Endothelial cell of umbilical vein (primary cell): ENCODE results near the gene MYO16. TPM values are rescaled to one million over a fixed set of nuclear protein-coding genes. Genes with fewer than 3 reads are reported as not detected.

Experiments used
- BruUV-seq: library from RNA; stranded (reverse); fragments of 400-500 nt; replicated peaks from 2 replicates; lab custom pipeline; 2021; lab: Mats Ljungman, UMichigan
- CTCF ChIA-PET: fragments of 300-600, 350-600 bp; sonication (Branson Sonifier 250); formaldehyde crosslinking; loops from one replicate; lab custom pipeline; 2021; ENCODE audit warnings: antibody characterized with exemption, inconsistent platforms; lab: Charles Lee
- POLR2A ChIA-PET: fragments of 300-600, 350-600 bp; sonication (Branson Sonifier 250); formaldehyde crosslinking; loops from one replicate; lab custom pipeline; 2021; ENCODE audit warnings: antibody characterized with exemption, inconsistent platforms; lab: Charles Lee
- DNase-seq: peaks from one replicate; pipeline ENCODE4 v3.0.0-alpha.2; 2011; ENCODE audit warnings: low read depth, low spot score
- FAIRE-seq: peaks from 2 replicates; lab custom pipeline; 2011; peaks lifted over from hg19 to GRCh38; lab: Jason Lieb, UNC
- H2AFZ ChIP-seq: 2 replicates; pipeline ENCODE4 v1.6.0; 2012; ENCODE audit warnings: low read depth, low read length, control low read depth, inconsistent platforms
- H3K27ac ChIP-seq: 2 replicates; pipeline ENCODE4 v1.5.1; 2011; ENCODE audit warnings: low read depth, mild to moderate bottlenecking, control low read depth, low read length, moderate library complexity; ENCODE audit not compliant: insufficient read depth
- H3K27me3 ChIP-seq, 2 experiments: 2 replicates each; pipeline versions ENCODE4 v1.6.0 to v1.6.1; 2011; ENCODE audit warnings: low read length in 2 of 2, mixed read lengths in 1 of 2; ENCODE audit not compliant: control insufficient read depth in 2 of 2, insufficient read depth in 2 of 2
- H3K36me3 ChIP-seq, 2 experiments: 2 replicates in 1 of 2; 3 replicates in 1 of 2; pipeline ENCODE4 v1.5.1; 2011; ENCODE audit warnings: low read length in 2 of 2, mild to moderate bottlenecking in 1 of 2, moderate library complexity in 1 of 2; ENCODE audit not compliant: control insufficient read depth in 2 of 2, insufficient read depth in 2 of 2; ENCODE audit errors: extremely low read depth in 1 of 2
- H3K4me1 ChIP-seq: 3 replicates; pipeline ENCODE4 v1.5.1; 2011; ENCODE audit warnings: mild to moderate bottlenecking, low read length; ENCODE audit not compliant: control insufficient read depth, insufficient read depth; ENCODE audit errors: extremely low read depth
- H3K4me2 ChIP-seq: 2 replicates; pipeline ENCODE4 v1.6.1; 2011; ENCODE audit warnings: low read length, control low read depth, mixed read lengths; ENCODE audit not compliant: insufficient read depth
- H3K4me3 ChIP-seq, 3 experiments: fragments of 200-600 bp in 1 of 3; sonication (generic), shearing (Covaris generic) in 1 of 3; replicated peaks in 1 of 3; 2 replicates each; pipeline ENCODE4 v1.5.1; 2011 to 2016; ENCODE audit warnings: control low read depth in 3 of 3, low read length in 3 of 3, mild to moderate bottlenecking in 2 of 3, inconsistent platforms in 1 of 3, low read depth in 1 of 3, moderate library complexity in 1 of 3; ENCODE audit not compliant: insufficient read depth in 1 of 3
- H3K79me2 ChIP-seq: 2 replicates; pipeline ENCODE4 v1.6.0; 2012; ENCODE audit warnings: low read length, inconsistent platforms; ENCODE audit not compliant: control insufficient read depth, insufficient read depth
- H3K9ac ChIP-seq: replicated peaks from 2 replicates; pipeline ENCODE3; 2011; ENCODE audit warnings: low read length, control low read depth; ENCODE audit not compliant: insufficient read depth; ENCODE audit errors: extremely low read depth
- H3K9me1 ChIP-seq: replicated peaks from 3 replicates; pipeline ENCODE4 v1.6.0; 2011; ENCODE audit warnings: mild to moderate bottlenecking, low read length; ENCODE audit not compliant: control insufficient read depth, insufficient read depth; ENCODE audit errors: extremely low read depth
- H3K9me3 ChIP-seq: replicated peaks from 2 replicates; pipeline ENCODE4 v1.5.1; 2012; ENCODE audit warnings: low read length, inconsistent platforms; ENCODE audit not compliant: control insufficient read depth, insufficient read depth
- H4K20me1 ChIP-seq: replicated peaks from 2 replicates; pipeline ENCODE3; 2011; ENCODE audit warnings: mild to moderate bottlenecking, low read length; ENCODE audit not compliant: control insufficient read depth, insufficient read depth; ENCODE audit errors: extremely low read depth
- EZH2 ChIP-seq: IDR thresholded peaks from 2 replicates; pipeline ENCODE4 v1.6.1; 2012; ENCODE audit warnings: borderline replicate concordance, low read depth, mild to moderate bottlenecking, moderate library complexity, low read length, inconsistent platforms; ENCODE audit not compliant: severe bottlenecking
- FOS ChIP-seq: IDR thresholded peaks from 2 replicates; pipeline ENCODE4 v1.6.1; 2011; ENCODE audit warnings: mild to moderate bottlenecking, low read length, moderate library complexity, borderline replicate concordance; ENCODE audit not compliant: insufficient read depth
- GATA2 ChIP-seq: IDR thresholded peaks from 2 replicates; pipeline ENCODE4 v1.7.0; 2011; ENCODE audit warnings: low read depth, mild to moderate bottlenecking, moderate library complexity, mixed read lengths, low read length; ENCODE audit not compliant: insufficient read length, insufficient read depth
- JUN ChIP-seq: IDR thresholded peaks from 2 replicates; pipeline ENCODE4 v1.6.1; 2011; ENCODE audit warnings: borderline replicate concordance, low read depth; ENCODE audit not compliant: insufficient read length, insufficient read depth
- MYC ChIP-seq: IDR thresholded peaks from one replicate; pipeline ENCODE4 v1.6.1; 2011; ENCODE audit warnings: mild to moderate bottlenecking, low read depth, low read length
- POLR2A ChIP-seq: IDR thresholded peaks from 2 replicates; pipeline ENCODE4 v1.6.1; 2012; ENCODE audit warnings: low read depth, mild to moderate bottlenecking, control low read depth, low read length
- POLR2AphosphoS5 ChIP-seq: IDR thresholded peaks from 2 replicates; pipeline ENCODE4 v1.6.1; 2012; ENCODE audit warnings: low read depth, mild to moderate bottlenecking, control low read depth, low read length, moderate library complexity; ENCODE audit not compliant: insufficient read depth
- dilution Hi-C: fragments of 300-500 bp; cut with MboI; formaldehyde crosslinking; loops from one replicate; pipeline ENCODE4 v1.15.0; 2019; ENCODE audit warnings: low sequenced_read_pairs; ENCODE audit not compliant: extremely low pct_ligation_motif_present
- intact Hi-C: fragments of 100-400 bp; cut with micrococcal nuclease; formaldehyde crosslinking; loops from one replicate; pipeline ENCODE4 v1.10.0; 2022
- polyA plus RNA-seq, 4 experiments: library from polyadenylated mRNA; depleted of rRNA in 3 of 4; stranded (reverse) in 3 of 4; unstranded in 1 of 4; fragments of >200 nt; gene quantifications; 2 replicates each; pipeline versions ENCODE4 v1.2.1 to v1.2.3, GENCODE V29; 2011 to 2012; ENCODE audit warnings: missing spikeins in 1 of 4
- total RNA-seq: library from RNA; stranded (reverse); gene quantifications from 2 replicates; pipeline ENCODE4 v1.2.3, GENCODE V29; 2021
- TF ChIP-seq, protein P1 (sequence below), 2 donors: IDR thresholded peaks; 1 replicate in 1 of 2; 2 replicates in 1 of 2; pipeline ENCODE4 v1.5.1; 2011; ENCODE audit warnings: low read length in 2 of 2, mild to moderate bottlenecking in 2 of 2, moderate library complexity in 2 of 2, control low read depth in 1 of 2, inconsistent platforms in 1 of 2, low read depth in 1 of 2; ENCODE audit not compliant: insufficient read depth in 1 of 2; ENCODE audit errors: extremely low read depth in 1 of 2
- TF ChIP-seq, protein P2 (sequence below): IDR thresholded peaks from 2 replicates; pipeline ENCODE4 v1.6.1; 2011; ENCODE audit not compliant: insufficient read depth, insufficient read length

MYO16 gene
- total and polyA plus RNA-seq, 2 donors (not counting 3 experiments of a cell fraction or from before 2014, with no cell fraction given) = 0.03 to 0.04 TPM

- CTCF ChIA-PET = interaction anchor here (1.0 kb wide), 1 partner anchor 9 kb away, joined by 3 read pairs; no protein-coding TSS in a partner anchor
- Histone ChIP-seq H3K27me3 (no peaks in the 10 kb centered on the region), H3K79me2 (no peaks in the 10 kb centered on the region), H3K36me3 (no peaks in the 10 kb centered on the region), H3K27ac (no peak overlapping the region), H3K9me3 (no peaks in the 10 kb centered on the region), H3K4me1 (no peaks in the 10 kb centered on the region), H3K4me2 (no peak overlapping the region), H3K4me3 (no peak overlapping the region), H4K20me1 (no peaks in the 10 kb centered on the region), H3K9me1 (no peaks in the 10 kb centered on the region), H2AFZ (no peak overlapping the region), H3K9ac (no peak overlapping the region)
- DNase-seq (no peak), FAIRE-seq (no peak)
- intact Hi-C loops (no loop called here), dilution Hi-C loops (no loop called here)
- POLR2A ChIA-PET = interaction anchor here (0.6 kb wide), 1 partner anchor 293 kb away, joined by 3 read pairs; no protein-coding TSS in a partner anchor
- no peak for TF ChIP-seq POLR2AphosphoS5
- TF ChIP-seq, protein P1, sequence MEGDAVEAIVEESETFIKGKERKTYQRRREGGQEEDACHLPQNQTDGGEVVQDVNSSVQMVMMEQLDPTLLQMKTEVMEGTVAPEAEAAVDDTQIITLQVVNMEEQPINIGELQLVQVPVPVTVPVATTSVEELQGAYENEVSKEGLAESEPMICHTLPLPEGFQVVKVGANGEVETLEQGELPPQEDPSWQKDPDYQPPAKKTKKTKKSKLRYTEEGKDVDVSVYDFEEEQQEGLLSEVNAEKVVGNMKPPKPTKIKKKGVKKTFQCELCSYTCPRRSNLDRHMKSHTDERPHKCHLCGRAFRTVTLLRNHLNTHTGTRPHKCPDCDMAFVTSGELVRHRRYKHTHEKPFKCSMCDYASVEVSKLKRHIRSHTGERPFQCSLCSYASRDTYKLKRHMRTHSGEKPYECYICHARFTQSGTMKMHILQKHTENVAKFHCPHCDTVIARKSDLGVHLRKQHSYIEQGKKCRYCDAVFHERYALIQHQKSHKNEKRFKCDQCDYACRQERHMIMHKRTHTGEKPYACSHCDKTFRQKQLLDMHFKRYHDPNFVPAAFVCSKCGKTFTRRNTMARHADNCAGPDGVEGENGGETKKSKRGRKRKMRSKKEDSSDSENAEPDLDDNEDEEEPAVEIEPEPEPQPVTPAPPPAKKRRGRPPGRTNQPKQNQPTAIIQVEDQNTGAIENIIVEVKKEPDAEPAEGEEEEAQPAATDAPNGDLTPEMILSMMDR (IDR thresholded peaks at IDR 0.05; ENCODE audit: extremely low read depth in 1 of 2, insufficient read depth in 1 of 2, low read depth in 1 of 2, low read length in 2 of 2) = no peak
- no peak for TF ChIP-seq JUN
- BruUV-seq = no TSS peak
These were observed 533.6 kb downstream of the MYO16 start for GRCh38 chr13:109163037-109163379.

- Histone ChIP-seq H4K20me1 (no peaks in the 10 kb centered on the region), H3K27me3 (no peaks in the 10 kb centered on the region), H3K9ac (no peak overlapping the region), H3K9me3 (no peaks in the 10 kb centered on the region), H3K79me2 (no peaks in the 10 kb centered on the region), H2AFZ (no peak overlapping the region), H3K9me1 (no peaks in the 10 kb centered on the region), H3K4me2 (no peak overlapping the region), H3K36me3 (no peaks in the 10 kb centered on the region), H3K4me1 (no peaks in the 10 kb centered on the region), H3K27ac (no peak overlapping the region), H3K4me3 (no peak overlapping the region)
- FAIRE-seq (no peak), DNase-seq (no peak)
- intact Hi-C loops (no loop called here), dilution Hi-C loops (no loop called here)
- CTCF ChIA-PET = no interaction called here
- TF ChIP-seq EZH2 (no peak), GATA2 (no peak), POLR2AphosphoS5 (no peak), FOS (no peak), JUN (no peak), POLR2A (no peak), MYC (no peak)
- TF ChIP-seq, protein P1 (IDR thresholded peaks at IDR 0.05; ENCODE audit: extremely low read depth in 1 of 2, insufficient read depth in 1 of 2, low read depth in 1 of 2, low read length in 2 of 2) = no peak
- TF ChIP-seq, protein P2, sequence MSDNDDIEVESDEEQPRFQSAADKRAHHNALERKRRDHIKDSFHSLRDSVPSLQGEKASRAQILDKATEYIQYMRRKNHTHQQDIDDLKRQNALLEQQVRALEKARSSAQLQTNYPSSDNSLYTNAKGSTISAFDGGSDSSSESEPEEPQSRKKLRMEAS = no peak
- POLR2A ChIA-PET = no interaction called here
- no TSS peak for BruUV-seq
These were observed 536.0 kb downstream of the MYO16 start for GRCh38 chr13:109165417-109165904.
